CD4-positive, alpha-beta T cell treated with Interleukin-4 for 1 hour (primary cell): ENCODE results near the gene DIRAS1.
"Not testable (repeated sequence)": the region's sequence is repeated elsewhere in the genome, so short reads cannot be mapped to it uniquely, and the experiment has no call there.

ENCODE experiments used
- DNase-seq, 2 donors: peaks; one replicate each; pipeline ENCODE4 v3.0.0-alpha.2; 2020 to 2022

DIRAS1 gene

DNA sequence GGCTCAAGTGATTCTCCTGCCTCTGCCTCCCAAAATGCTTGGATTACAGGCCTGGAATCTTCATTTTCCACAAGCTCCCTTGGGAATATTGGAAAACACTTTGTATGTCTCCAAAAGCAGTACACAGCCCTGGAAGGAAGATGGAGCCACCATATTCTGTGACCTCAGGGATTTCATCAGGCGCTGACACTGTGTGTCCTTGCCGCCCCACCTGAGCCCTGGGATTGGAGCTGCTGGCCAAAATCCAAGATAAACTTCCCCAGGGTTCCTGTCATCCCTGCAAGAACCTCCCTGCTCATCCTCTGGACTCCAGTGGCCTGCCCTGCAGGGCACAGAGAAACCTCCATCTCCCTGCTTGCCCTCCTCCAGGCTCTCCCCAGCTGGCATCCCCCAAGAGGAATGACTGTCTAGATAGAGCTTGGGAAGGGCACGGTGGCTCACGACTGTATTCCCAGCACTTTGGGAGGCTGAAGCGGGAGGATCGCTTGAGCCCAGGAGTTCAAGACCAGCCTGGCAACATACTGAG is 17.4 kb downstream of the DIRAS1 start:
- no peak for DNase-seq

DNA sequence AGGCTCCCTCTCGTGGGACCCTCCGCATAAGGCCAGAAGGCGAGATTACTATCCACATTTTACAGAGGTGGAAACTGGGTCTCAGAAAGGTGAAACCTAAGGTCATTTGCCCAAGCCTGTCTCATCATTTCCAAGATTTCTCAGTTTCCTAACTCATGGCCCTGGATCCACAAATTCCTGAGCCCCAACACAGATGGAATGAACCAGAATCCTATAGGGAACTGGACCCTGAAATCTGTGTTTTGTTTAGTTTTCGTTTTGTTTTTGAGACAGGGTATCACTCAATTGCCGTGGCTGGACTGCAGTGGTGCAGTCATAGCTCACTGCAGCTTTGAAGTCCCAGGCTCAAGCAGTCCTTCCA is 18.1 kb downstream of the DIRAS1 start:
- DNase-seq = no peak

DNA sequence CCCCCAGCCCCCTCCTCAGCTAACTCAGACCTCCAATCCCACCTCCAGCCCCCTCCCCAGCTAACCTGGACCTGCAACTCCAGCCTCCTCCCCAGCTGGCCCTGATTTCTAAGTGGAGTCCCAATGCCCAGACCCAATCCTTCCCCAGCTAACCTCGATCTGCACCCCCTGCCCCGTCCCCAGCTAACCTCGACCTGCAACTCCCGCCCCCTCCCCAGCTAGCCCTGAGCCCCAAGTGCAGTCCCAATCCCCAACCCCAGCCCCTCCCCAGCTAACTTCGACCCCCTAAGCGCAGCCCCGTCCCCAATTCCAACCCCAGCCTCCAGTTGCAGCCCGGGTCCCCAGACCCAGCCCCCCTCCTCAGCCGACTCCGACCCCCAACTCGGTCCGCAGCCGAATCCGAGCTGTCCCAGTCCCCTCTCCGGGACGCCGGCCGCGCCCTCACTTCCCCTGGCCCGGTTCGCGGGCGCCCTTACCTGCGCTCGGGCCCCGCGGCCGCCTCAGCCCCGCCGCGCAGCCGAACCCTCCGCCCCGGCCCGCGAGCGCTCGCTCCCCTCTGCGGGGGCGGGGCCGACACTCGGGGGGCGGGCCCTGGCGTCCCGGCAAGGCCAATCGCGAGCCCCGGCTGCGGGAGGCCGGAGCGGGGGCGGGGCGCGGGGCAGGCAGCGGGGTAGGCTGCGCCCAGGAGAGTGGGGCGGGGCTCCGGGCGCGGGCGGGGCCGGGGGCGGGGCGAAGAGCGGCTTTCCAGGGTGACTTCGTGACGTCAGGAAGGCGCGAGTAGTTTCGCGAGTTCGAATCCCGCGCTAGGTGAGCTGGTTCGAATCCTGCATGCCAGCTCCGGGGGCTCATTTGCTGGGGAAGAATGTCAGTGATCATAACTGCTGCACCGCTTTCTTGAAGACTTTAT is 18.7 kb downstream of the DIRAS1 start, which contains the start of gene GNG7:
Gene GNG7 (minus strand): TSS at position 525 of the 907 bp plus-strand sequence. CDS start 182,006 bp downstream, outside the sequence.
- peak; percentile 94 to 95 for DNase-seq

DNA sequence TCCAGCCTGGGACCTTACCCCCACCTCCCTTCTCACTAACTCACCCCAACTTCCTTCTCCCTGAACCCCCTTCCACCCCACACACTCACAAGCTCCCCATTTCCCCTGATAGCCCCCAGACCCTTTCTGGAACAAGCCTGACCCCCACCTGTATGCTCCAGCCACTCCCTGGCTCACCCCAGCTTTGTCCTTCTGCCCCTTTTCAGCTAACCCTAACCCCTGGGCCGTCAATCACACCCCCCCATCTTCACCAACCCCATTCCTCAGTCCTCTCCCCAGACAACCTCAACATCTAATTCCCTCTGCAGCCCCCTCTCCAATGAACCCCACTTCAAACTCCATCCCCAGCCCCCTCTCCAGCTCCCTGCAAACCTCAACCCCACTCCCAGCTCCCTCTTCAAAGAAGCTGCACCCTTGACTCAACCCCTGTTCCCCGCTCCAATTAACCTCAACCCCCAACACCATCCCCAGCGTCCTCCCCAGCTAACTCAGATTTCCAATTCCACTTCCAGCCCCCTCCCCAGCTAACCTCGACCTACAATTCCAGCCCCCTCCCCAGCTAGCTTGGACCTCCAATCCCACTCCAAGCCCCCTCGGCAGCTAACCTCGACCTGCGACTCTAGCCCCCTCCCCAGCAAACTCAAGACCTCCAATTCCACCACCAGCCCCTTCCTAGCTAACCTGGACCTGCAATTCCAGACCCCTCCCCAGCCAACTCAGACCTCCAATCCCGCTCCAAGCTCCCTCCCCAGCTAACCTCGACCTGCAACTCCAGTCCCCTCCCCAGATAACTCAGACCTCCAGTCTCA is 19.6 kb downstream of the DIRAS1 start:
- no peak for DNase-seq

DNA sequence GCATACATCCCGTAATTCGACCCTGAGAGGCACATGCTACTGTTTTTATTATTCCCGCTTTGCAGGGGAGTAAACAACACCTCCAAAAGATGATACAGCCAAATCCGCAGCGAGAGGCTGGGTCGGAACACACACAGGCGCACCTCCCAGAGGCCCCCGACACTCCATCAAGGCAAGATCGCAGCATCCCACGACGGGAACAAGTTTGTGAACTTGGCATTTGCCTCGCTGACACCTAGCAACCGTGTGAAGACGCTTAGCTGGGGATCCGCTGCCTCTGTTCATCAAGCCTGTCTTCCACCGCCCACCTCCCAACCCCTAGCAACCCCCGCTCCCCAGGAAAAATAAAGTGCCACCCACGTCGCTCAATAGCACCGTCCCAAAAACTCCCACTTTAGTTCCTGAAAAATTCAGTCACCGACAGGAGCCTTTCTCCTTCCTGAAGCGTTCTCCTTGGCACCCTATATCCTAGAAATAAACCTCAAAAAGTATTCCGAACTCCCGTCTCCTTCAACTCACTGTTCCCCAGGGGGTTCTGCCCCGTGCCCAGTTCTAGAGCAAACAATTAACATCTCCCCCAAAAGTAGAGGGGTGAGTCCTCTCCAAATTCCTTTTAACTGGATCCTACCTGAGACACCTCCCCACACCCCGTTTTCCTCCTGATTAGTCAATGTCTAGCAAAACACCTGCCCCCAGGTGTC is 20.4 kb downstream of the DIRAS1 start:
- DNase-seq = no peak

DNA sequence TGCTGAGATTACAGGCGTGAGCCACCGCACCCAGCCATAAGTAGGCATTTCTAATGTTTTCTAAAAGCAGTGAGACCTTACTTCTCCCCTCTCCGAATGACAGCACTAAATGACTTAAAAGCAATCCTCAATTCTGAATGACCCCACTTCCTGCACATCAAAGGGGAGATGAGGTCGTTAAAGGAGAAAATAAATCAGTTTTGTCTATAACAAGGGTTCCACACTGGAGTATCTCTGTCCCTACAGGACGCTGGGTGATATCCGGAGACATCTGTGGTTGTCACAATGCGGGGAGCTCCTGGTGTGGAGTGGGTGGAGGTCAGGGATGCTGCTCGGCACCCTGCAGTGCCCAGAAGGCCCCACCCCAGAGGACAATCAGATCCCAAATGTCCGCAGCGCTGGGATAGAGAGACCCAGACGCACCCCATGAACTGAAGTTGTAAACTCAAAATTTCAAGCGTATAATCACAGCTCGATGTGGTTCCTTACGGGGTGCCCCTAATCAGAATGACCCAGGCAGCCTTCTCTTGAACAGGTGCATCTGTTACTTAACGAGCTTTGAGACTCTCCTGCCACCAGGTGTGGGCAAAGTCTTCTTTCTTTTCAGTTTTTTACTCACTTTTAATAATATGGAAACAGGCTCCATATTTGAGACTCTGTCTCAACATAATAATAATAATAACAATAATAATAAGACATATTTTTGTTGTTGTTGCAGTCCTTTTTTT is 21.6 kb downstream of the DIRAS1 start:
- DNase-seq = no peak

DNA sequence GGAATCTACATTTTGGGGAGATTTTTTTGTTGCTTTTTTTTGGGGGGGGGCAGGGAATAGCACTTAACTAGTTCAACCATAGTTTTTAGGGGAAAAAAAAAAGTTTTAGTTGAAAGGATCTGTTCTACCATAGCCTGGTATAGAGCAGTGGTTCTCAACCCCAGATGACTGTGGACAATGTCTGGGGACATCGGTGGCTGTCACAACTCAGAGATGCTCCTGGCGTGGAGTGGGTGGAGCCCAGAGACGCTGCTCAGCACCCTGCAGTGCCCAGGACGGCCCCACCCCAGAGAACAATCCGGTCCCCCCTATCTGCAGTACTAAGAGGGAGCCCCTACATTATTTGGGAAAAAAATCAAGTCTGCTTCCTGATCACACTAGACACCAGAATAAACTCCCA is 27.0 kb downstream of the DIRAS1 start:
- DNase-seq = no peak

DNA sequence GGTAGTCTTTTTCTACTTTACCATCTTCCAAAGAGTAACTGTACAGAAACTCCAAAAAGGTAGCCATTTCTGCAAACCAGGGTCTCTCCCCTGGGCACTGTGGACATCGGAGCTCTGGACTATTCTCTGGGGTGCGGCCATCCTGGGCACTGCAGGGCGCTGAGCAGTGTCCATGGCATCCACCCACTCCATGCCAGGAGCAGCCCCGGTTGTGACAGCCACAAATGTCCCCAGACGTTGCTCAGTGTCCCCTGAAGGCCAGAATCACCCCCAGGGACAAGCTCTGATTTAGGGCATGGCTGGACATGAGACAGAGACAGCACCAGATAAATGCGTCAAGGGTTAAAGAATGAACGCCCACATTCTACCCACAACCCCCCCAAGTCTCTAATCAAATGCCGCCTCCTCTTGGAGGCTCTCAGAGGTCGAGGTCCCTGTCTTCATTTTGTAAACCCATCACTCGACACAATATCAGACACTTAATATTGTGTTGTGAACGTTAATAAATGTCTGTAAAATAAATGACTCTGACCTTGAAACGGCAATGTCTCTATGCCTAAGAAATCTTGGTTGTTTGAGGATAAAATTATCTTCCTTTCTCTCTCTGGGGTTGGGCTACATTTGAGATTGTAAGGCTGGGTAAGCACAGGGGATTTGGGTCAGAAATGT is 27.5 kb downstream of the DIRAS1 start:
- DNase-seq = no peak

DNA sequence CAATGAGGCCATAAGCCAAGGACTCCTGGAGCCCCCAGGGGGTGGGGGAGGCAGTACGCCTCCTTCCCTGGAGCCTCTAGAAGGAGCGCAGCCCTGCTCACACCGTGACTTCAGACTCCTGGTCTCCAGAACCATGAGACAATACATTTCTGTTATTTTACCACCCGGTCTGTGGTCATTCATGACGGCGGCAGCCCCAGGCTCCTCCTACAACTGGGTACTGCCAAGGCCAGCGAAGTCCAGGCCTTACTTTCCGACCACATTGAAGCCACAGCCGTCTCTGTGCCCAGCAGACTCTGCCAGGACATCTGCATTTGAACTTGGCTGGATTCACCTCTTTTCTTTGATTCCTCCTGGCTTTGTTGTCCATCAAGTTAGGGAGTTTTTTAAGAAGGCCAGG is 29.2 kb downstream of the DIRAS1 start:
- no peak for DNase-seq

DNA sequence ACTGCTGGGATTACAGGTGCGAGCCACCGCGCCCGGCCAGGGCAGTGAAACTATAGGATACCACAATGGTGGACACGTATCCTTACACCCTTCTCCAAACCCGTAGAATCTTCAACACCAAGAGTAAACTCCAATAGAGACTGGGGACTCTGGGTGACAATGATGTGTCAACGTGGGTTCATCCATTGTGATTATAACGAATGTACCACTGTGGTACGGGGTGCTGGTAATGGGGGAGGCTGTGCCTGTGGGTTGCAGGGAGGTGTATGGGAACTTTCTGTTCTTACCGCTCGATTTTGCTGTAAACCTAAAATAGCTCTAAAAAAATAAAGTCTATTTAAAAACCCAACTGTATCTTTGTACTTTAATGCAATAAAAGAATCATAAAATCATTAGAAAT is 30.3 kb downstream of the DIRAS1 start:
- DNase-seq = no peak

DNA sequence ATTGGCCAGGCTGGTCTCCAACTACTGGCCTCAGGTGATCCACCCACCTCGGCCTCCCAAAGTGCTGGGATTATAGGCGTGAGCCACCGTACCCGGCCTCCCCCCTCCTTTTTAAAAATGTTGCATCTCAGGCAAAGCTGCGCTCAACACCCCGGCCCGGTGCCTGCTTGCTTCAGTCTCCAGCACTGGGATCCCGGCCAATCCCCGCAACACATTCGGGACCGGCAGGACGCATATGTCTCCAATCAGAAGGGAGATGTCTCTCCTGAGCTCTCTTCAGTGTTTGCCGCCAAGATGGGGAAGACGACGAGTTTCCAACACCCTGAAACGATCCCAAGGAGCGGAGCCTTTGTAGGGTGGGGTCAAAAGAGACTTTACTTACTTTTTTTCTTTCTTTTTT is 34.8 kb downstream of the DIRAS1 start:
- no peak for DNase-seq

DNA sequence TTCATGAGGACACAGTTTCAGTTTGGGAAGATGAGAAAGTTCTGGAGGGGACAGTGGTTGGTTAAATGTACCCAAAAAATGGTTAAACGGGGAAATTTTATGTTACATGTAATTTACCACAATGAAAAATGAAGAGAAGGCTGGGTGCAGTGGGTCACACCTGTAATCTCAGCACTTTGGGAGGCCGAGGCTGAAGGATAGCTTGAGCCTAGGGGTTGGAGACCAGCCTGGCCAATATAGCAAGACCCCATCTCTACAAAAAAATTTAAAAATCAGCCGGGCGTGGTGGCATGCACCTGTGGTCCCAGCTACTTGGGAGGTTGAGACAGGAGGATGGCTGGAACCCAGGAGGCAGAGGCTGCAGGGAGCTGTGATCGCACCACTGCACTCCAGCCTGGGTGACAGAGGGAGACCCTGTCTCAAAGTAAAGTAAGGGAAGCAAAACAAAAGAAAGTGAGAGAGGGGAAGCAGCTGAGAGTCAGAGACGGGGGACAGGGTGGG is 35.9 kb downstream of the DIRAS1 start:
- no peak for DNase-seq

DNA sequence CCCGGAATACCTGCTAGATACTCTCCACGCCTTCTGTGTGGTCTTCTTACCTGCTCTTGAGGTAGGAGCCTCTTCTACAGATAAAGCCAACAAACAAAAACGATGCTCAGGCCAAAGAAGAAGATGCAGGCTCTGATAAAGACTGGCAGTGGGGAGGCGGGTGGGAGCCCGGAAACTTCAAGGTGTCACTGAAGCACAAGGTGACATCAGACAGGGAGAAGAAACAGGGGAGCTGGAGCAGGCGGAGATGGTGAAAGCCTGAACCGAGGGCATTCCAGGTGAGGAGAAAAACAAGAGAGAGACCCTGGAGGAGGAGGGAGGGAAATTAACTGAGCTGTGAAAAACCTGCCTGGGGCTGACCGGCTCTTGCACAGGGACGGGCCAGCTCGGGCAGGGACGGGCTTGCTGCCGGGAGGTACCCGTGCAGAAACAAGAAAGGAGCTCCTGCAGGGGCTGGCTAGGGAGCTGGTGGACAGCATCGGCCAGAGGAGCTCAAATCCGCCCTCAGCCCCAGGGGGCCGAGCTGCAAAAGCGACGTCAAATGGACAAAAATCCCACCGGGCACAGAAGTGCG is 37.7 kb downstream of the DIRAS1 start:
- no peak for DNase-seq

DNA sequence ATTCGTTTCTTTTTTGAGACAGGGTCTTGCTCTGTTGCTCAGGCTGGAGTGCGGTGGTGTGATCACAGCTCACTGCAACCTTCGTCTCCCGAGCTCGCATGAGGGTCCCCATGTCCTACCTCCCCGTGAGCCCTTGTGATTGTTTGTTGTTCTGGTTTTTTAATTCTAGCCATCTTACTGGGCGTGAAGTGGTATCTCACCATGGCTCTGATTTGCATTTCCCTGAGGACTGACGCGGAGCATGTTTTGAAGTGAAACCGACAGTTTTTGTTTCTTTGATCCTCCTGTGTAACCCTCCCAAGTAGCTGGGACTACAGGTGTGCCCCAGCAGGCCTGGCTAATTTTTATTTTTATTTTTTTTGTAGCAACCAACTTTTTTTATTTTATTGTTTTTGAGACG is 40.4 kb downstream of the DIRAS1 start:
- DNase-seq = peak in 1 of 2 donors; percentile 75

DNA sequence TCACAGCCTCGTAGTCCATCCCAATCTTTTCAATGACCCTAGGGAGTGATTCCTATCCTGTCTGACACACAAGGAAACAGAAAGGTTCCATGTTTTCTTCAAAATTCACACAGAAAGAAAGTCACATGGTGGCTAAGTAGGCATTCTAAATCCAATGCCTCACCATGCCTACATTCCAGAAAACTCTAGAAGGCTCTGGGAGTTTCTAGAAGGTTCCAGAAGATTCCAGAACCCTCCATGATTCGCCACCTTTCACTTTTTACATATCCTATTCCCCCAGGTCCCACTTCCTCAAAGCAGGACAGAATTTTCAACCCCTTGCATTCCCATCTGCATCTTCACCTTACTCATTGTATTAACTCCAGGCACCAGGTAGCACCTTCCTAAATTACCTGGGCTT is 41.7 kb downstream of the DIRAS1 start:
- DNase-seq = no peak

DNA sequence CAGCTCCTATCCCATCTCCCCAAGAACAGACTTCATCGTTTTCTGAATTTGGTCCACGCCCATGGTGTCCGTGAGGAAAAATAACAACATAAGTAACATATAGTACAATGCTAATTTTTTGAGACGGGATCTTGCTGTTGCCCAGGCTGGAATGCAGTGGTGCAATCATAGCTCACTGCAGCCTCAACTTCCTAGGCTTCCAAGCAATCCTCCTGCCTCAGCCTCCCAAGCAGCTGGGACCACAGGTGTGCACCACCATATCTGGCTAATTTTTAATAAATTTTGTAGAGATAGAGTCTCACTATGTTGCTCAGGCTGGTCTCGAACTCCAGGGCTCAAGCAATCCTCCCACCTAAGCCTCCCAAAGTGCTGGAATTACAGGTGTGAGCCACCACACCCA is 42.2 kb downstream of the DIRAS1 start:
- not testable (repeated sequence) for DNase-seq

DNA sequence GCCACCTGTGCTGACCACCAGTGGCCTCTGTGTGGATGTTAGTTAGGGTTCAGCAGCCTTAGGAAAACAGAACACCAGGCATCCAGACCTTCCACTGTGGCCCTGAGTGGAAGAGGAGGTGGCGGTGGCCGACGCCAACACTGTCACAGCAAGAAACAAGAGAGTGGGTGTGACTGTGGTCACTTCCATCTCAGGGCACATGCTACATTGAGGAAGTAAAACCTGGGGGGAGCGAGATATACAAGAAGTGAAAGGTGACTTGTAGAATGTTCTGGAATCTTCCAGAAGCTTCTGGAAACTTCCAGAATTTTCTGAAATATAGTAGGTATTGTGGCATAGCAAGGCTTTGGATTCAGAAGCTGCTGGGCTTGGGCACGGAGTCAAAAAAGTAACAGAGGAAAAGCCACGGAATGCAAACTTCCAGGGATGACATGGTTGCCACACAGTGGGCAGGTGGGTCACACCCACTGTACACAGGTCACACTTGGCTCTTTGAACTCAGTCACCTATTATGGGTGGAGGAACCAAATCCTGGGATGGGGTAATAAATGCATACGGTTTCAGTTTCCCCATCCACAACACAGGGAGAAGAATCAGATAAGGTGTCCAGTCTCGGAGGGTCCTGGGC is 43.0 kb downstream of the DIRAS1 start:
- peak; percentile 21 to 77 for DNase-seq

DNA sequence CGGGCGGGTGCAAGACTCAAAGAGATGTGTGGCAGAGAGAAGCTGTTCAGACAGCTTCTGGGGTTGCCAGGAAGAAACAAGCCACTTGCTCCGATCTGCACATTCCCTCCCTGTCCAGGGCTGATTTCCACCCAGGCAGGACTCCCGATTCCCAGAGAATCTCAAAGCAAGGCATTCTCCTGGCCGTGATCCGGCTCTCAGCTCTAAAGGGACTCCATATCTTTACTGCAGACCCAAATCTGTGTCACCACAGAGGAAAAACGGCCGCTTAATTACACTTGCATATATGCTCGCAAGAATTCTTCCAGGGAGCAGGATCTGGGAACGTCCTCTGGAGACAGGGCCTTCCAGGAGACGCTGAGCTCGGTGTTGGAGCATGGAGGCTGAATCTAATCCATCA is 44.3 kb downstream of the DIRAS1 start:
- DNase-seq = no peak

DNA sequence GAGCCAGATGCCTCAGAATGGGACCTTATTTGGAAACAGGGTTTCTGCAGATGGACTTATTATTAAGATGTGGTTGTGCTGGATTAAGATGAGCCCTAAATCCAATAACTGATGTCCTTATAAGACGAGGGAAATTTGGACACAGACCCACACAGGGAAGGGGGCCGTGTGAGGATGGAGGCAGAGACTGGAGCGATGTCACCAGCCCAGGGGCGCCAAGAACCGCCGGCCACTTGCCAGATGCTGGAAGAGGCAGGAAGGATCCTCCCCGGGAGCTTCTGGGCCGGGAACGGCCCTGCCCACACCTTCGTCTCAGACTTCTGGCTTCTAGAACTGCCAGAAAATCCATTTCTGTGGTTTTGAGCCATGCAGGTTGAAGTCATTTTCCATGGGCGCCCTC is 45.3 kb downstream of the DIRAS1 start:
- no peak for DNase-seq

DNA sequence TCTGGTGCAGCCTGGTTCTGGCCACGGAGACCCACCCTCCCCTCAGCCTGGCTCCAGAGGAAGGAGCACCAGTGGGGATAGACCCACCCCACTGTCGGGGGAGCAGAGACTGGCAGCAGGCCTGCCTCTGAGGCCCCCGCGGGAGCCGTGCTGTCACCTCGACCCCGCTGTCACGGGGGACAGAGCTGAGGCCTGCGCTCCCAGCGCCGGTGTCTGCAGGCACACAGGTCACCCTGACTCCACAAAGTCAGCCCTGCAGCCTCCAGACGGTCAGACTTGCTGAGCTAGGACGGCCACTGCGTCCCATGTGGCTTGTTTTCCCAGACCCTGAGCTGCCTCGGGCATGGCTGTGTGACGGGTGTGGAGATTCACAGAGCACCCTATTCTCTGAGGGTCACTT is 51.0 kb downstream of the DIRAS1 start:
- no peak for DNase-seq
